HCT116 (cell line): ENCODE results near the gene CCDC158. TPM values are rescaled to one million over a fixed set of nuclear protein-coding genes. Genes with fewer than 3 reads are reported as not detected.

Experiments used
- ATAC-seq: fragments of 200-7000 bp; cut with Tn5 transposase; 2 replicates; pipeline ENCODE4 v1.9.1; 2020; ENCODE audit warnings: mild to moderate bottlenecking, moderate library complexity
- BruUV-seq: library from RNA; stranded (reverse); fragments of 400-500 nt; replicated peaks from 2 replicates; lab custom pipeline; 2021; lab: Mats Ljungman, UMichigan
- CTCF ChIA-PET: fragments of 300-600 bp; sonication (Branson Sonifier 250); formaldehyde crosslinking; loops from one replicate; lab custom pipeline; 2021; ENCODE audit warnings: antibody characterized with exemption; lab: Charles Lee
- POLR2A ChIA-PET: fragments of 300-600, 350-600 bp; sonication (Branson Sonifier 250); formaldehyde crosslinking; loops from one replicate; lab custom pipeline; 2021; ENCODE audit warnings: antibody characterized with exemption; lab: Charles Lee
- RAD21 ChIA-PET, 2 experiments: fragments of 300-600 bp; sonication (Branson Sonifier 250); formaldehyde crosslinking; loops; one replicate each; lab custom pipeline; 2023; ENCODE audit warnings: low total read pairs in 2 of 2; ENCODE audit not compliant: uncharacterized antibody in 2 of 2, unreplicated experiment in 2 of 2, low non-redundant PET in 1 of 2; lab: Charles Lee
- DNase-seq: peaks from one replicate; pipeline ENCODE4 v3.0.0-alpha.2; 2010; ENCODE audit warnings: low read depth, low spot score
- H2AFZ ChIP-seq: fragments of 200-600 bp; shearing (Covaris generic), sonication (generic); 2 replicates; pipeline ENCODE4 v1.6.1; 2017; ENCODE audit warnings: low read depth, mixed run types, mixed read lengths, antibody characterized with exemption, low read length; ENCODE audit not compliant: poor library complexity, severe bottlenecking
- H3K27ac ChIP-seq: 2 replicates; pipeline ENCODE4 v1.5.1; 2012; ENCODE audit warnings: low read depth, low read length
- H3K27me3 ChIP-seq: fragments of 200-600 bp; sonication (generic); 2 replicates; pipeline ENCODE4 v1.6.1; 2016; ENCODE audit warnings: mixed run types, low read length, mixed read lengths; ENCODE audit not compliant: insufficient read depth
- H3K36me3 ChIP-seq, 2 experiments: fragments of 200-500 bp in 1 of 2; fragments of 200-600 bp in 1 of 2; sonication (Bioruptor generic) in 1 of 2; sonication (generic) in 1 of 2; 2 replicates each; pipeline versions ENCODE4 v1.5.1 to v1.6.1; 2014 to 2016; ENCODE audit warnings: low read length in 2 of 2, inconsistent platforms in 1 of 2, mixed read lengths in 1 of 2, mixed run types in 1 of 2; ENCODE audit not compliant: insufficient read depth in 2 of 2, control insufficient read depth in 1 of 2
- H3K4me1 ChIP-seq, 2 experiments: fragments of 200-600 bp in 1 of 2; sonication (generic) in 1 of 2; 2 replicates each; pipeline versions ENCODE4 v1.5.1 to v1.6.1; 2012 to 2017; ENCODE audit warnings: low read length in 2 of 2, inconsistent platforms in 1 of 2, mild to moderate bottlenecking in 1 of 2, mixed read lengths in 1 of 2, mixed run types in 1 of 2, moderate library complexity in 1 of 2; ENCODE audit not compliant: insufficient read depth in 2 of 2, control insufficient read depth in 1 of 2
- H3K4me2 ChIP-seq: fragments of 200-600 bp; sonication (generic); 2 replicates; pipeline ENCODE4 v1.6.1; 2017; ENCODE audit warnings: mixed run types, low read length, mixed read lengths
- H3K4me3 ChIP-seq, 2 experiments: fragments of 200-600 bp in 1 of 2; sonication (generic) in 1 of 2; replicated peaks in 1 of 2; 2 replicates each; pipeline ENCODE4 v1.5.1; 2011 to 2016; ENCODE audit warnings: low read length in 2 of 2, control low read depth in 1 of 2, low read depth in 1 of 2, mild to moderate bottlenecking in 1 of 2, mixed read lengths in 1 of 2, mixed run types in 1 of 2
- H3K79me2 ChIP-seq: fragments of 200-600 bp; sonication (generic); 2 replicates; pipeline ENCODE4 v1.6.1; 2017; ENCODE audit warnings: mild to moderate bottlenecking, mixed run types, low read length, moderate library complexity, mixed read lengths; ENCODE audit not compliant: insufficient read depth
- H3K9ac ChIP-seq: fragments of 200-600 bp; sonication (generic); 2 replicates; pipeline ENCODE4 v1.6.1; 2016; ENCODE audit warnings: low read length, mixed read lengths
- H3K9me2 ChIP-seq: fragments of 200-600 bp; sonication (generic), shearing (Covaris generic); 2 replicates; pipeline ENCODE4 v1.6.1; 2017; ENCODE audit warnings: mixed run types, mild to moderate bottlenecking, moderate library complexity; ENCODE audit not compliant: insufficient read depth
- H3K9me3 ChIP-seq, 2 experiments: fragments of 200-500 bp in 1 of 2; fragments of 200-600 bp in 1 of 2; sonication (Bioruptor generic) in 1 of 2; sonication (generic) in 1 of 2; 2 replicates each; pipeline ENCODE4 v1.6.1; 2014 to 2017; ENCODE audit warnings: low read length in 2 of 2, mixed read lengths in 2 of 2, inconsistent platforms in 1 of 2, low read depth in 1 of 2, mild to moderate bottlenecking in 1 of 2, mixed run types in 1 of 2, moderate library complexity in 1 of 2; ENCODE audit not compliant: control insufficient read depth in 1 of 2, insufficient read depth in 1 of 2
- H4K20me1 ChIP-seq: fragments of 200-600 bp; sonication (generic), shearing (Covaris generic); 2 replicates; pipeline ENCODE4 v1.6.1; 2017; ENCODE audit warnings: mixed run types, mild to moderate bottlenecking, moderate library complexity; ENCODE audit not compliant: insufficient read depth
- ELF1 ChIP-seq: IDR thresholded peaks from 2 replicates; pipeline ENCODE4 v1.6.1; 2012; ENCODE audit warnings: low read depth, borderline replicate concordance
- FOSL1 ChIP-seq: IDR thresholded peaks from 2 replicates; pipeline ENCODE4 v1.6.1; 2012; ENCODE audit warnings: low read depth
- SIN3A ChIP-seq: IDR thresholded peaks from 2 replicates; pipeline ENCODE4 v1.6.1; 2012; ENCODE audit warnings: low read depth
- YY1 ChIP-seq: IDR thresholded peaks from 2 replicates; pipeline ENCODE4 v1.6.1; 2011; ENCODE audit warnings: low read length, low read depth, moderate library complexity, mild to moderate bottlenecking; ENCODE audit not compliant: insufficient replicate concordance; ENCODE audit errors: extremely low read depth
- ZFX ChIP-seq: fragments of 450-650 bp; IDR thresholded peaks from 2 replicates; pipeline ENCODE4 v1.6.1; 2017
- ZNF274 ChIP-seq: fragments of 200-500 bp; sonication (Bioruptor generic); IDR thresholded peaks from 2 replicates; pipeline ENCODE4 v1.6.1; 2014; ENCODE audit warnings: mild to moderate bottlenecking, low read depth, low read length, inconsistent platforms
- intact Hi-C: fragments of 100-400 bp; cut with micrococcal nuclease; formaldehyde crosslinking; loops from 2 replicates; pipeline ENCODE4 v1.10.0; 2022
- total RNA-seq: library from RNA; stranded (reverse); gene quantifications from one replicate; pipeline ENCODE4 v1.2.1, GENCODE V29; 2021; ENCODE audit not compliant: unreplicated experiment
- TF ChIP-seq, protein P1 (sequence below): IDR thresholded peaks from 2 replicates; pipeline ENCODE4 v1.6.1; 2012
- TF ChIP-seq, protein P2 (sequence below): IDR thresholded peaks from 2 replicates; pipeline ENCODE4 v1.6.1; 2011; ENCODE audit warnings: mild to moderate bottlenecking, low read length, moderate library complexity; ENCODE audit not compliant: insufficient replicate concordance; ENCODE audit errors: extremely low read depth

CCDC158 gene
- total RNA-seq, 1 experiment from 2014 or later = not detected

DNA sequence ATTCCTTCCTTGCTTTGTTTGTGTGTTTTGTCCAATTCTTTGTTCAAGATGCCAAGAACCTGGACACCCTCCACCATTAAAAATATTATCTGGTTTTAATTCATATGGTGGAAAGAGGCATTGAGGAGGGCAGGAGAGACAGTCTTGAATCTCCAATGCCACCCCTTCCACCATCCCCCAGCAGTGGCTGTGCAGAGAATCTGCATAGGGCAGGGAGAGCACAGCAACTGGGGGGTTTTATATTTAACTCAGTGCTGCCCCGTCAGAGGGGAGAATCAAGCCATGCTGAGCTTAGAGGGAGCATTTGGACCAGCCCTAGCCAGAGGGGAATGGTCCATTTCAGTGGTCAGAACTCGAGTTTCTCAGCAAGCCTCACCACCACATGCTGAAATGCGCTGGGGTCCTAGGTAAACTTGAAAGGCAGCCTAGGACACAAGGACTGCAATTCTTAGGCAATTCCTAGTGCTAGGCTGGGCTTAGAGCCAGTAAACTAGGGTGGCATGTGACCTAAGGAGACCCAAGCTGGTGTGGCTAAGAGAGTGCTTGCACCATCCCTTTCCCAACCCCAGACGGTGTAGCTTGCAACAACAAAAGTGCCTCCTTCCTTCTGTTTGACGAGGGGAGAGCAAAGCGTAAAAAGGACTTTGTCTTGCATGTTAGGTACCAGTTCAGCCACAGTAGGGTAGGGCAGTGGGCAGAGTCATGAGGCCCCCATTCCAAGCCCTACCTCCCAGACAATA, 34.2 kb downstream of the CCDC158 start:
- H3K9me2 ChIP-seq = no peaks in the 10 kb centered on the region
- H3K9ac ChIP-seq = no peak overlapping the region
- ChIA-PET CTCF (interaction anchor here (2.1 kb wide), 1 partner anchor 9 kb away, joined by 9 read pairs; no protein-coding TSS in a partner anchor), POLR2A (no interaction called here), RAD21 (no interaction called here)
- H2AFZ ChIP-seq = no peak overlapping the region
- BruUV-seq = no TSS peak
- no peaks in the 10 kb centered on the region for H4K20me1 ChIP-seq
- H3K79me2 ChIP-seq = no peaks in the 10 kb centered on the region
- no peak for ATAC-seq
- no peak overlapping the region for H3K4me3 ChIP-seq
- no peak overlapping the region for H3K27ac ChIP-seq
- no peak for TF ChIP-seq SIN3A
- TF ChIP-seq, protein P1, sequence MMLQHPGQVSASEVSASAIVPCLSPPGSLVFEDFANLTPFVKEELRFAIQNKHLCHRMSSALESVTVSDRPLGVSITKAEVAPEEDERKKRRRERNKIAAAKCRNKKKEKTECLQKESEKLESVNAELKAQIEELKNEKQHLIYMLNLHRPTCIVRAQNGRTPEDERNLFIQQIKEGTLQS = no peak
- TF ChIP-seq FOSL1 = no peak
- TF ChIP-seq, protein P2, sequence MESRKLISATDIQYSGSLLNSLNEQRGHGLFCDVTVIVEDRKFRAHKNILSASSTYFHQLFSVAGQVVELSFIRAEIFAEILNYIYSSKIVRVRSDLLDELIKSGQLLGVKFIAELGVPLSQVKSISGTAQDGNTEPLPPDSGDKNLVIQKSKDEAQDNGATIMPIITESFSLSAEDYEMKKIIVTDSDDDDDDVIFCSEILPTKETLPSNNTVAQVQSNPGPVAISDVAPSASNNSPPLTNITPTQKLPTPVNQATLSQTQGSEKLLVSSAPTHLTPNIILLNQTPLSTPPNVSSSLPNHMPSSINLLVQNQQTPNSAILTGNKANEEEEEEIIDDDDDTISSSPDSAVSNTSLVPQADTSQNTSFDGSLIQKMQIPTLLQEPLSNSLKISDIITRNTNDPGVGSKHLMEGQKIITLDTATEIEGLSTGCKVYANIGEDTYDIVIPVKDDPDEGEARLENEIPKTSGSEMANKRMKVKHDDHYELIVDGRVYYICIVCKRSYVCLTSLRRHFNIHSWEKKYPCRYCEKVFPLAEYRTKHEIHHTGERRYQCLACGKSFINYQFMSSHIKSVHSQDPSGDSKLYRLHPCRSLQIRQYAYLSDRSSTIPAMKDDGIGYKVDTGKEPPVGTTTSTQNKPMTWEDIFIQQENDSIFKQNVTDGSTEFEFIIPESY = no peak
- no peak for TF ChIP-seq ZFX
- TF ChIP-seq ELF1 = no peak
- TF ChIP-seq YY1 = no peak
- TF ChIP-seq ZNF274 = no peak
- H3K9me3 ChIP-seq = no peaks in the 10 kb centered on the region
- intact Hi-C loops = no loop called here
- H3K4me1 ChIP-seq = no peaks in the 10 kb centered on the region
- no peaks in the 10 kb centered on the region for H3K36me3 ChIP-seq
- no peak overlapping the region for H3K4me2 ChIP-seq
- no peak for DNase-seq
- H3K27me3 ChIP-seq = no peaks in the 10 kb centered on the region
